Inflammatory macrophage (primary cell): ENCODE data around the gene PIEZO2.
"Not testable (repeated sequence)": the region's sequence is repeated elsewhere in the genome, so short reads cannot be mapped to it uniquely, and the experiment has no call there.

Experiments used
- DNase-seq, 2 donors: peaks; one replicate each; pipeline ENCODE4 v3.0.0-alpha.2; 2020 to 2022

The PIEZO2 gene

DNA sequence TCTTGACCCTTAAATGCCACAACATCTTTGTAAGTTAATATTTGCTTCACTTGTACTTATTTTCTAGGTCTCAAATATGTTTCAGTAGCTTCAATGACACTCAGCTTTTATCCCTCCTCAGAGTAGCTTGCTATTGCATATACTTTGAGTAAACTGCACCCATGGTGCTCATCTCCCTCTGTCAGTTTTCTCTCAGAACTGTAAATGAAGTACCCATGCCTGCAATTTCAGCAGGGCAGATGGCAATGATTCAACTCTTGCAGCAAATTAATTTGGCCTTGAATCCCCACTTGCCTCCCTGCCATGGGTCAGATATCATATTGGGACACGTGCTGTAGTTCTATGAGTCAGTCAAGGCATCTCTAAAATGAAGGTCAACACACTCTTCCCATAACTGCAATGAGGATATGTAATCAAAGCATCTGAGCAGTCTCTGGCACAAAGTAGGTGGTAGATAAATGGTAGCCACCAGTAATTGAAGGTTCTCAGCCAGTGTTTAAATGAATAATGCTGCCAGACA is 225.8 kb downstream of the PIEZO2 start:
- DNase-seq = no peak

DNA sequence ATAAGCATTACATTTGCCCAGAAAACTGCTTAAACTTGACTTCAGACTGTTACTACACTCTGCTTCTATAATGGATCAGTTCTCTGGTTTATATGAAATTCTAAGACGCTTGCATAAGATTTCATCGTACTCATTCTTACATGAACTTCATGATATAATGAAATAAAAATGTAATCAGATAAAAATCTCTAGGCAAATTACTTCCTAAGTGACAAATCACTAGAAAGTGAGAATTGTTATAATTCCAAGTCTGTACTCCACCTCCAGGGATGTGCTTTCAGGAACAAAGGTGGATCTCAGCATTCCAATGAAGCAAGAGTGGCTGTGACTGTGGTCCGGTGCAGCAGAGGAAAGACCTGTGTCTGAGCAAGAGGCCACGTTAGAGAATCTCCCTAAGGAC is 226.2 kb downstream of the PIEZO2 start:
- DNase-seq = no peak

DNA sequence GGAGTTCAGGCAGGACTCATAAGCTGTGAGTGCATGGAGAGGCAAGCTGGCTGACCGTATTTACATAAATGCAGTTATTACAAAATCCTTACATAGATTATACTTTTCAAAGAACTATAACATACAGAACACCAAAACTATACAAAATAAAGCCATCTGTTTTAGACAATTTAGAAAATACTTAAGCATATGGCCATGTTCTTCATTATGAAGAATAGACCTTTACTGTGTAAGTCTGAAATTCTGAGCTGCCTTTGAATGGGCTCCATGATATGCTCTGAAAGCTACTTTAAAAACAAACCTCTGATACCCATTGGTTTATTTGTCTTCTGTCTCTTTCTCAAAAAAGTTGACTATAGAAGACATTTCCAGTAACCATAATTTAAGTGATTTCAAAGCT is 226.7 kb downstream of the PIEZO2 start:
- not testable (repeated sequence) for DNase-seq

DNA sequence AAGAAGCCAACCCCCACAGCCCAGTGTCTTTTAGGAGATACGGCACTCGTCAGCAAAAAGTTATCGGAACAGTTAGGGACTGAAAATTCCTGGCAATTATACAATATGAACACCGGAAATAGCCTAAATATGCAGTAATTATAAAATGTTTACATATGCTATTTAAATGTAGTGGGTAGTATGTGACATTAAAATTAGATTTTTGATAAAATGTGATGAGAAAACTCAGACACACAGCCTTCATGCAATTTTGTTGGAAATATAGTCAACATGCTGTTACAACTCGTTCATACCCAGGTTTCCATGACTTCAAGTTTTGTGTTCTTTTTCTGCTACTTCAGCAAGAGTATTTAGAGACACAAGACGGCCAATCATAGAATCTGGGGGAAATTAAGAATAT is 229.1 kb downstream of the PIEZO2 start:
- not testable (repeated sequence) for DNase-seq

DNA sequence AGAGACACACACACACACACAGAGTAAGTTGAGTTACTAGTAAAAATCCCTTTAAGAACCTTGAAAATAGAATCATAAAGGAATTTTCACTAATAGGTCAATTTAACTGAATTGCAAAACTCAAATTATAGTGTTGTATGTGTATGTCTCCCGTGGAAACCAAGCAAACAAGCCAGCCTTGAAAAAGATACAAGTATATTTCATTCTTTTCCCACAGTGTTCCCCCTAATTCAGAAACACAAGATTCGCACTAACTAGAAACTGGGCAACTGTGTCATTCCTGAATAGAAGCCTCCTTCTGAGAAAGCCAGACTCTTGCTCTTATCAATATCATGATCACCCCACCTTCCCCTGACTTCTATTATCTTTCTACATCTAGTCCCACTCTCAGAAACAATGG is 229.5 kb downstream of the PIEZO2 start:
- no peak for DNase-seq

DNA sequence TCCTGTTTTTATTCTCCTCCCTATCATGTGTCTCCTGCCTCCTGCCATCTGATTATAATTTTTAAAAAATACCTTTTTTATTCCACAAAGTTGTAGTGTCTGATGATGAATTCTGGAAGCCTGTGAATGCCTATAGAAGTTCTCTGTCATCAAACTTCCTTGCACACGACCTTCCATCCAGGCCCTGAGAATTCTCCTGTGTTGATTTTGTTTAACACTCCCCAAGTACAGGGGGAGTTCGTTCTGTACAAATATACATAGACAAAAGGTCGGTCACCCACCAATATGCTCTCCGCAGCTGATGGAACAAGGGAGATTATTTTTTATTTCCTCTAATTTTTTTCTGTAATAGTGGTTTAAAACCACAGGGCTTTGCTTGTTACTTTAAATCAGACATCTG is 232.5 kb downstream of the PIEZO2 start:
- no peak for DNase-seq

DNA sequence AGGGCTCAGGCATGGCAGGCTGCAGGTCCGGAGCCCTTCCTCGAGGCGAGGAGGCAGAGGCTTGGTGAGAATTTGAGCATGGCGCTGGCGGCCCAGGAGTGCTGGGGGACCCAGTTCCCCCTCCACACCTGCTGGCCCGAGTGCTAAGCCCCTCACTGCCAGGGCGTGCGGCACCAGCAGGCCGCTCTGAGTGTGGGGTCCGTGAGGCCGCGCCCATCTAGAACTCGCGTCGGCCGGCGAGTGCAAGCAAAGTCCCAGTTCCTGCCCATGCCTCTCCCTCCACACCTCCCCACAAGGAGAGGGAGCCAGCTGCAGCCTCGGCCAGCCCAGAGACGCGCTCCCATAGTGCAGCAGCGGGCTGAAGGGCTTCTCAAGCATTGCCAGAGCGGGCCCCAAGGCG is 233.0 kb downstream of the PIEZO2 start:
- no peak for DNase-seq

DNA sequence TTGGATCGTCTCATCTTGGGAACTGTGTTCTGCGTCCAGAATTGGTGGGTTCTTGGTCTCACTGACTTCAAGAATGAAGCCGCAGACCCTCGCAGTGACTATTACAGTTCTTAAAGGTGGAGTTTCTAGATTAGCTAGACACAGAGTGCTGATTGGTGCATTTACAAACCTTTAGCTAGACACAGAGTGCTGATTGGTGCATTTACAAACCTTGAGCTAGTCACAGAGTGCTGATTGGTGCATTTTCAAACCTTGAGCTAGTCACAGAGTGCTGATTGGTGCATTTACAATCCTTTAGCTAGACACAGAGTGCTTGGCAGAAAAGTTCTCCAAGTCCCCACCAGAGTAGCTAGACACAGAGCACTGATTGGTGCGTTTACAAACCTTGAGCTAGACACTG is 233.6 kb downstream of the PIEZO2 start:
- not testable (repeated sequence) for DNase-seq

DNA sequence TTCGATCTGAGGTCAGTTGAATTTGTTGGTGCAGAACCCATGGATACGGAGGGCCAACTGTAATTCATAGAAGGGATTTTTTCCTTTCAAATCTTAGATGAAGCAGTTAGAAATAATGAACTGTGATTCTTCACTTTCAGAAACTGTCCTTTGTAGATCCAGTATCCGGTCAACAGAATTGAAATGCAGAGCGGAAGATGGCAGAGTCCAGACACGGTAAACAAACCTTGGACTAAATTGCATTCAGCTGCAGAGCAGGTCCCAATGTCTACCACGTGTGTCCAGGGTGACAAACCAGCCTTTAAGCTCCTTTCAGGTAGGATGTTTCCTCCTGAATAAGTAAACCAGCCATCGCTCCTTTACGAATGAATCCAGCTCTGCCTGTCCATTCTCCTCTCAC is 234.8 kb downstream of the PIEZO2 start:
- not testable (repeated sequence) for DNase-seq

DNA sequence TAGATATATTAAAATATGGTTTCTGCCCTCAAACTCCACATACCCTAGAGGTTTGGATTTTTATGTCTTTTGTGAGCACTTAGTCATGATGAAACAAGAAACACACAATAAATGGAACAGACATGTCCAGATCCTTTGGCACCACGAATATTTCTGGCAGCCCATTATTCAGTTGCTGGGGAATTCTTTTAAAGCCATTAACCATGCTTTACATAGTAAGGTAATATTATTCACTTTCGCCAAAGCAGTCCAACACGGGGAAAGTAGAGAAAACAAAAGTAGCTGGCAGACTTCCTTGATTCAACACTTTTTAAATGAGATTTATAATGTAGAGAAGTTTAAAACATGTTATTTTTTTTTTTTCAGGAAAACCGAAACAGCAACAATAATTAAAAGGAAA is 235.4 kb downstream of the PIEZO2 start:
- DNase-seq = no peak

DNA sequence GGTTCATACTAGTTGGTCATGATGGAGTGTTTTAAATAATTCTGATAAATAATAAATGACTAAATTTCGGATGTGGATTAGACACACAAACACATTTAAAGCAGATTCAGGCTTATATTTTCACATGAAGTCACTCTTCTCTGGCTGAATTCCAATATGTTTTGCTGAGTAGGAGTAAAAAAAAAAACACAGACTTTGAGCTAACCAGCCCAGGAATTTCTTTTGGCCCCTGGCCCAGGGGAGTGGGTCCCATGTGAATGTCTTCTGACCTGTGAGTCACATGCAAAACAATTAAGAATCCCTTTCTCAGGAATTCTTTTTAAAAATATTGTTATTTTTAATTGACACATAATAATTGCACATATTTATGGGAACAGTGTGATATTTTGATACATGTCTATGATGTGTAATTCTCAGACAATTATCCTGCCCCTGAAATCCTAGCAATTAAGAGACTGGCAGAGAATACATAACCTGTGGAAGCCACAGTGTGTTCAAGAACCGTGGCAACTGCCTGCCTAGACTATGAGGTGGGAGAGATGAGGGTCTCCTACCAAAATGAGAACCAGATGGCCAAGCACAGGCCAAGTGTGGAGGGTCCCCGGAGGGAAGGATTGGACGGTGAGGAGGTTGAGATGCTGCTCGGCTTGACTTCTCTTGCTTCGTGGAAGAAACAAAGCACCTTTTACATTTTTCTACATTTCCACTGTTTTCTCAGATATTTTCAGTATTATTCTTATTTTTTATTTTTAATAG is 236.4 kb downstream of the PIEZO2 start:
- DNase-seq = no peak

DNA sequence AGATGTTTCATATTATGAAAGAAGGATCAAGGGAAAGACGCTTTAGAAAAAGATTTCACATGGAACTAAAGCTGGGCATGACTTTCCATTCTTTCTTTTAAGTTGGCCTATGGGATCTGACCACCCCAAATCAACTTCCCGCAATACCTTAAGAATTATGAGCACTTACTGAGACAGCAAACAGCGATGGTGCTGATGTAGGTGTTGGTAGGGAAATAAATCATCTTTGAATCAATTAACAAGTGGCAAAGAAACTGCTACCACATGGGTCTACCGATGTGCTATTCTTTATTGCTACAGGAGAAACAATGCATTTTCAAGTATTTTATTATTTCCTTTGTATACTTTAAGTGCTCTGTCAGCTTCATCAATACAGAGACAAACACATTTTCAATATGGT is 239.6 kb downstream of the PIEZO2 start:
- DNase-seq = no peak

DNA sequence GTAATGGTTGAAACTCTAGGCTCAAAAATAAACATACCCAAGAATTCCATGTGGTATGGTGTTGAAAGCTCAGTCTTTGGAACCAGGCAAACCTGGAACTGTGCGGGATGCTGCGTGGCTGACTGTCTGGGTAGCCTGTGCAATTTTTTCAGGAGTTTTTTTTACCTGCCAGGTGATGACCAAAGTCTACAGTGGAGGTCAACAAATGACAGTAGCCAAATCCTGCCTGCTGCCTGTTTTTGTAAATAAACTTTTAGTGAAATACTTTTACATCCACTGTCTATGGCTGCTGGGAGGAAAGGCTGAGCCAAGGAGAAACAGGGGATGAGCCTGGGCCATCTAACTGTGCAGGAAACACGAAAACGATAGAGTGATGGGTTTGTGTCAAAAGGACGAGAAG is 240.6 kb downstream of the PIEZO2 start:
- no peak for DNase-seq

DNA sequence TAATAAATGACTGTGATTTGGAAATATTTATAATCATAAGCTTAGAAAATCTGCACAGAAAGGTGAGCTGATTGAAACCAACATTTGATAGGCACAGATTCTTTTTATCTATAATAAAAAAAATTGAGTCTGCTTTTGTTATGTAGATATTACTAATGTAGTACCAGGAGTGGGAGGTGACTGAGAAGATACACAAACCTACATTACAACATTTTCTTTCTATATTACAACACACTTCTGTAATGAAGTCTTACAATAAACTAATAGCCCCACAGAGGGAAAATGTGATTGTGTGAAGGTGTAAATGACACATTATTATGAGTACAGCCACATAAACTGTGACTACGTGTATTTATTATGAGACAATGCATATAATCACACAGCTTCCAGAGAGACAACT is 241.6 kb downstream of the PIEZO2 start:
- DNase-seq = no peak

DNA sequence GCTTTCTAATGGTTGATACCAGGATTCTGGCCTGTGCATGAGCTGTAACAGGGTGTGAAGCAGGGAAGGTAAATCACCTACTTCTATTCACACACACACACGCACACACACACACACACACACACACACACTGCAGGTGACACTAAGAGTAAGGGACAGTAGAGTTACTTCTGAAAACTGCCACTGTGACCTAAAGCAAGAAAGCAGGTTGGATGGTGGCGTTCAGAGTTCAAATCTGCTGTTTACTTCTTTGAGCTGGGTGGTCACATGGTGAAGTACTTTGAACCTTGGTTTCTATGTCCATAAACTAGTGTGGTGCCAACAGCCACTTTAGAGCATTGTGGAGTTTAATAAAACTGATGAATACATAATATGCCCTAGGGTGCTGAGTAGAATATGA is 248.0 kb downstream of the PIEZO2 start:
- no peak for DNase-seq

DNA sequence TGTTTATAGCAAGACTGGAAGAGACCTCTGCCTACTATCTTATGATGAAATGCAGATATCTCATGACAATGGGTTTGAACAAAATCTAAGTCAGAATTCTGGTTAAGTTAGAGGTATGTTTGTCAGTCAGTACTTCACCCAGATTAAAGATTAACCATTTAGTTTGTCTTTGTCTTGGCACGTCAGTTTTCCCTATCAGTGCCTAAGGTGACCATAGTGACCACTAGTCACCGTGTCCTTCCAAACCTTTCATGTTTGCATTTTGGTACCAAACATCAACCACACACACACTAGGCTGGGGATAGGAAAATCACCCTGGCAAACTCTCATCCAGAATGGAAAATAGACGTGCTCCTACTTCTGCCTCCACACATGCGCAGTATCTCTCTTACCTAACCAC is 248.9 kb downstream of the PIEZO2 start:
- DNase-seq = no peak

DNA sequence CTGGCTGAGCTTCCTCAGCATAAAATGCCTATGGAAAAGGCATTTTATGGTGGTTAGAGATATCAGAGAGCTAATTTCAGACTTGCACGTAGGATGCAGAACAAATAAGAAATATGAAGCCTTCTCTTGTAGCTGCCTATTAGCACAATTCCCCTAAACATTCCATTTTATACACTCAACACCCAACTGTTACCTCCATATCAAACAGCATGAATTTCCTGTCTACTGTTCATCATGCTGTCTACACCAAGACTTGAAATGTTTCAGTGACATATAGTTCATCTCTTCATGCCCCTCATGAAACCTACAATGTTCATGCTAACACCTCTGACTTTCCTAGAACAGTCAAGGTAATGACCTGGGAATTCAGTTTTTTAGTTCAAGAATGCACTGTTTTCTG is 249.9 kb downstream of the PIEZO2 start:
- no peak for DNase-seq

DNA sequence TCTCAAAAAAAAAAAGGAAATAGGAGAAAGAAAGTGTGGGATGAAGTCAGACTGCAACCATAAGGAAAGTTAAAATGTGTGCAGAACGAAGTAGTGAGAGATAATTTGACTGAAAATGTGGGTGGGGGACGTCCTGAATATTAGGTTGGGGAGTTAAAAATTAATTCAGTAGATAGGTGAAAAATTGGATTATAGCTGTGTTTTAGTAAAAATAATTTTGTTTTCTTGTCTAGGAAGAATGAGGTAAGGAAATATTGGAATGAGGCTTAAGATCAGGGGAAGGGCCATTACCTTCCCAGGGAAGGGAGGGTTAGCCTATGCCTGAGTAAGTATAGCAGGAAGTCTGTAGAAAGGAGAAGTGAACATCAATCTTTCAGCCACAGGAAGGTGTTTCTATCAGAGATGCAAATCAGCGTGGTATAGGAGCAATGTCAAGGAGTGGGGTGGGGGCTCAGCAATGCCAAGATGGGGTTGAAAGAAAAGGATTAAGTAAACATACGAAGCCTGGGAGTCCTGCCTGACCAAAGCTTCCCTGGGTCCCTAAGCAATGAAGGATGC is 250.9 kb downstream of the PIEZO2 start:
- DNase-seq = no peak

DNA sequence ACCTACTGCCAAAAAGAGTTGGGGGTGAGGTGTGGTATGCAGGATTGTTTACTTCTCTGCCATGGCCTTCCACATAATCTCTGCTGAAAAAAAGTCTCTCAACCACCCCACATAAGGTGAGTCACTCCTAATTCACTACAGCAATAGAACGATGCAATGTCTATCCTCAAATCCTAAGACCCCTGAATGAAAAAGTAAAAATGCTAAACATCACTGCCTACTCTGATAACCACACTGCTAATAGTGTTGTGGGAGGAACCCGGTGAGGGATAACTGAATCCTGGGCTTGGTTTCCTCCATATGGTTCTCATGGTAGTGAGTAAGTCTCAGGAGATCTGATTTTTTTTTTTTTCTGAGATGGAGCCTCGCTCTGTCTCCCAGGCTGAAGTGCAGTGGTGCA is 252.5 kb downstream of the PIEZO2 start:
- no peak for DNase-seq

DNA sequence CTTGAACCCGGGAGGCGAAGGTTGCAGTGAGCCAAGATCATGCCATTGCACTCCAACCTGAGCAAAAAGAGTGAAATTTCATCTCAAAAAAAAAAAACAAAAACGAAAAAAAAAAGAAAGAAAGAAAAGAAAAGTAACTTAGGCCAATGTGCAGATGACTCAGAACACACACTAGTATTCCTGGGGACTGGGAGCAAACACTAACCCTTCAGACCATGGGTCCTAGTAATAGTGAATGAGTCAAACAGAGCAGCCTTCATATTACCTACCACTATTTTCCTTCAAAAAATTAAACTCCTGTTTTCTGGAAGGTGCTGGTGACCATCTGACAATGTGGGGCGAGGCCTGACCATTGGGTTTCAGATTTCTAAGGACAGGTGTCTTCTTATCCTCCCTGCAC is 253.4 kb downstream of the PIEZO2 start:
- DNase-seq = no peak

DNA sequence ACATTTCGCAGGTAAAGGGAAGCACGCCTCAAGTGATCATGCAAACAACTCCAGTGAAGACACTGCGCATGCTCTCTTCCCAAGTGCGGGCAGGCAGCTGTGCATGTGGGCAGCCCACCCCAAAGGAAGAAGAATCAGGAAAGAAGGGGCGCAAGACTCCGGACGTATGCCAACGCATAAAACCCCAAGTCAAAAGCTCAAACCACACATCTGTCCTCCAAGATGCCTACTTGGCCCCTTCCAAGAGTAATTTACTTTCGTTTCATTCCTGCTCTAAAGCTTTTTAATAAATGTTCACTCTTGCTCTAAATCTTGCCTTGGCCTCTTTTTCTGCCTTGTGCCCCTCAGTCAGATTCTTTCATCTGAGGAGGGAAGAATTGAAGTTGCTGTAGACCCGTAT is 254.9 kb downstream of the PIEZO2 start:
- no peak for DNase-seq

DNA sequence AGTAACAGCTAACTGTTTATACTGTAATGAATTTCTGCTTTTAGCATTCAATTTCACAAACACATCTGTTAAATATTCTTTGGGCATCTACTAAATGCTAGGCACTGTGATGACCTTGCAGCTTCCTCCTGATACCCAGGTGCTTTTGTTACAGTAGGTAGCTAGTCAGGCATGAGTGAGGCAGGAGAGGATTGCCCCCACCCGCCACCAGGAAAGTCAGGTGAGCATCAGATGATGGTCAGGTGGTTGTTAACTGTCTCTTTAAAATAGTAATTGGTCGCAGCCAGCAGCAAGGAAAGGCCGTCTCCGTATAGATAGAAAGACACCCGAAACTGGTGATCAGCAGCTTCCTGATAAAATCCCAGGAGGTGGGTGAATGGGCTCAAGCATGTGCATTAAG is 255.6 kb downstream of the PIEZO2 start:
- no peak for DNase-seq

DNA sequence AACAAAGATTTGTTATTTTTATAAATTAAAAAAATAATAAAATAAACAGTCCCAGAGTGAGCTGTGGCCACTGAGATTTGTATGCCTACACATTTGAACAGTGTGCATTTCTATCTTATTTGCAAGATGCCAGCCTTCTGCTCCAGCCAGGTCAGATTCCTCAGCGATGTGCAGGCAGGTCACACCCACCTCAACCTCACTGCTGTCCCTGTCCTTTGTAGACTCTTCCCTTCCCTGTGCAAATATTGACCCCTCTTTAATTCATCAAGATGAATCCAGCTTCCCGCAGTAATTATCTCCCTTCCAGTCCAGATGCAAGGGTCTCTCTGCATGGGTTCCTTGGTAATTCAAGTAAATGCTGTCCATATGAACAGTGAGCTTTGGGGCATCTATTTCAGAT is 256.2 kb downstream of the PIEZO2 start:
- no peak for DNase-seq

DNA sequence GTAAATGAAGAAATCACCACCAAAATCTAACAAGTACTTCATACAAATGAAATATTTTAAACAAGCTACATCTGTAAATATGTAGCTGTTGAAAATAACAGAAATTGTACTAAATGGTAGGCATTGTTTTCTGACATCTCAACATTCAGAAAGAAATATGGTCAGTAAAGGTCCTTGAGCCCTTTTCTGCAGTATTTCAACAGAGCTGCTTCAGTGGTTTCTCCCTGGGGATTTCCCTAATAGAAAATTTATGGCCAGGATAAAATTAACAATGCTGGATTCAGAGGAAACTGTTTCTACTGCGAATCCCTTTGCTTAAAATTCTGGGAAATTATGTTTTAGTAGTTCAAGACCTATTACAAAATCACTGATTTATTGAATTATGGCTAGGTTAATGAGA is 256.6 kb downstream of the PIEZO2 start:
- no peak for DNase-seq

DNA sequence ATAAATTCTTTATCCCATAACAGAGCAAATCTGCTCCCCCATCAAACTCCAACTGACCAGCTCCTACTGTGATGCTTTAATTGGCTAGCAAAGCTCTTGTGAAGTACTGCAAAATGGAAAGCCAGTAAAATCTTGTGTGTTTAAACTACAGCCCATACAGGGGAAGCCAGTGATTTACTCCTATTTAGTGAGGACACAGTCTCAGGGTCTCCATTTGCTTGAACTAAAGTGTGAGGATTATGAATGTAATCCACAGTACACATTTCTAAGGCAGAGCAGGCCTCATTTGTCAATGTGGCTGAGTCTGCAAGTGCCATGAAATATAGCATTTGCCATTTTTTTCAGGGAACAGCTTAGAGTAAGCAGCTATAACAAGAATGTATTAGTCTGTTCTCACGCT is 259.3 kb downstream of the PIEZO2 start:
- no peak for DNase-seq
